Breast epithelium (tissue), 3 donors: ENCODE measurements around the gene WTAP.

ENCODE experiments used
- CTCF ChIP-seq, 3 donors: fragments of 450-650 bp; IDR thresholded peaks; one replicate each; pipeline ENCODE4 v1.5.1; 2016 to 2017; ENCODE audit warnings: antibody characterized with exemption in 3 of 3, mild to moderate bottlenecking in 3 of 3, moderate library complexity in 3 of 3
- POLR2A ChIP-seq: fragments of 450-650 bp; IDR thresholded peaks from one replicate; pipeline ENCODE4 v1.6.1; 2016; ENCODE audit warnings: antibody characterized with exemption, mild to moderate bottlenecking, moderate library complexity
- POLR2AphosphoS5 ChIP-seq, 3 donors: sonication (generic); formaldehyde crosslinking; IDR thresholded peaks; one replicate each; pipeline ENCODE4 v1.6.1; 2017; ENCODE audit warnings: antibody characterized with exemption in 3 of 3

DNA sequence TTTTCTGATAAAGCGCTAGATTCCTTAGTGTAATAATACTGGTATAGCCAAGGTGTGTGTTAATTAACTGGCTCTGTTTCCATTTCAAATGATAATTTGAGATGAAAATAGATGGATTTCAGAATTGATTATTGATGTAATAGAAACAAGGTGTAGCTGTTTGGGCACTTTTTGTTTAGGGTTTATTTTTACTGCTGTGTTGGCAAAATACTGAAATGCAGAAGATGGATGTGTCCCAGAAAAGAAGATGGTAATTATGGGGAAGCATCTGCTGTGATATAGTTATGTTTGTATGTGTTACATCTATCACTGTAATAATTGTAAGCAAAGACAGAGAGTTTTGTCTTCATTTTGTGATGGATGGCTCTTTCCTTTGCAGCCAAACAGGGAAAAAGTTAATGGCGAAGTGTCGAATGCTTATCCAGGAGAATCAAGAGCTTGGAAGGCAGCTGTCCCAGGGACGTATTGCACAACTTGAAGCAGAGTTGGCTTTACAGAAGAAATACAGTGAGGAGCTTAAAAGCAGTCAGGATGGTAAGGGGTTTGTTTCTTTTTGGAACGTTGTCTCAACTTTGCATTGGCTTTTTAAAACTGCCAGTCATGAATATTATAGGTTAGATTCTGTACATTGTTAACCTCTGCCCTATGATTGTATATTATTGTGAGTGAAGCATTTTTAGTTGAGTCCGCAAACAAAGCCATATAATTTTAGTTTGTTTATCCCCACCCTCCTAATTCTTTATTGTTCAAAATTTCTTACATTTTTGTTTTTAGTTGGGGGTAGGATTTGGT, 26.0 kb downstream of the WTAP start:
- TF ChIP-seq POLR2A = no peak
- no peak for TF ChIP-seq CTCF (IDR thresholded peaks at IDR 0.05)
- no peak for TF ChIP-seq POLR2AphosphoS5 (IDR thresholded peaks at IDR 0.05)
